Brain microvascular endothelial cell (primary cell): ENCODE data around the gene RPN2.
"Not testable (repeated sequence)": the region's sequence is repeated elsewhere in the genome, so short reads cannot be mapped to it uniquely, and the experiment has no call there.

ENCODE experiments used
- DNase-seq: peaks from one replicate; pipeline ENCODE4 v3.0.0-alpha.2; 2020
- H3K27ac ChIP-seq: fragments of 250-450 bp; sonication (Bioruptor Pico); 2 replicates; pipeline ENCODE4 v1.5.1; 2020; ENCODE audit warnings: mild to moderate bottlenecking, moderate library complexity
- H3K27me3 ChIP-seq: fragments of 250-450 bp; sonication (Bioruptor Pico); replicated peaks from 2 replicates; pipeline ENCODE4 v1.5.1; 2020; ENCODE audit warnings: mild to moderate bottlenecking
- H3K36me3 ChIP-seq: fragments of 250-450 bp; sonication (Bioruptor Pico); replicated peaks from 2 replicates; pipeline ENCODE4 v1.5.1; 2020; ENCODE audit warnings: mild to moderate bottlenecking
- H3K4me3 ChIP-seq: 2 replicates; pipeline ENCODE4 v1.5.1; 2011; ENCODE audit warnings: low read depth, mild to moderate bottlenecking, control low read depth, low read length, moderate library complexity
- in situ Hi-C: cut with HindIII; loops from 2 replicates; pipeline ENCODE4 v1.10.0; 2017; ENCODE audit warnings: low sequenced_read_pairs, low pct_ligation_motif_present
- TF ChIP-seq, protein P1 (sequence below): IDR thresholded peaks from 2 replicates; pipeline ENCODE4 v1.5.1; 2011; ENCODE audit warnings: low read depth, mild to moderate bottlenecking, moderate library complexity, low read length, control low read depth, inconsistent platforms; ENCODE audit errors: missing control alignments

Gene RPN2

GRCh38 chr20:37144856-37145404 is 34.2 kb upstream of the RPN2 start:
- H3K4me3 ChIP-seq = no peak overlapping the region

GRCh38 chr20:37147250-37147649 is 31.9 kb upstream of the RPN2 start:
- H3K4me3 ChIP-seq = no peak overlapping the region
- no peaks in the 10 kb centered on the region for H3K36me3 ChIP-seq
- TF ChIP-seq, protein P1, sequence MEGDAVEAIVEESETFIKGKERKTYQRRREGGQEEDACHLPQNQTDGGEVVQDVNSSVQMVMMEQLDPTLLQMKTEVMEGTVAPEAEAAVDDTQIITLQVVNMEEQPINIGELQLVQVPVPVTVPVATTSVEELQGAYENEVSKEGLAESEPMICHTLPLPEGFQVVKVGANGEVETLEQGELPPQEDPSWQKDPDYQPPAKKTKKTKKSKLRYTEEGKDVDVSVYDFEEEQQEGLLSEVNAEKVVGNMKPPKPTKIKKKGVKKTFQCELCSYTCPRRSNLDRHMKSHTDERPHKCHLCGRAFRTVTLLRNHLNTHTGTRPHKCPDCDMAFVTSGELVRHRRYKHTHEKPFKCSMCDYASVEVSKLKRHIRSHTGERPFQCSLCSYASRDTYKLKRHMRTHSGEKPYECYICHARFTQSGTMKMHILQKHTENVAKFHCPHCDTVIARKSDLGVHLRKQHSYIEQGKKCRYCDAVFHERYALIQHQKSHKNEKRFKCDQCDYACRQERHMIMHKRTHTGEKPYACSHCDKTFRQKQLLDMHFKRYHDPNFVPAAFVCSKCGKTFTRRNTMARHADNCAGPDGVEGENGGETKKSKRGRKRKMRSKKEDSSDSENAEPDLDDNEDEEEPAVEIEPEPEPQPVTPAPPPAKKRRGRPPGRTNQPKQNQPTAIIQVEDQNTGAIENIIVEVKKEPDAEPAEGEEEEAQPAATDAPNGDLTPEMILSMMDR = no peak
- in situ Hi-C loops = no loop called here
- no peak overlapping the region for H3K27ac ChIP-seq
- no peaks in the 10 kb centered on the region for H3K27me3 ChIP-seq
- DNase-seq = no peak

More at GRCh38 chr20:37144856-37145404, 34.2 kb upstream of the RPN2 start:
- DNase-seq = no peak
- H3K36me3 ChIP-seq = no peaks in the 10 kb centered on the region
- in situ Hi-C loops = no loop called here
- H3K27ac ChIP-seq = no peak overlapping the region
- TF ChIP-seq, protein P1 = no peak
- no peaks in the 10 kb centered on the region for H3K27me3 ChIP-seq

GRCh38 chr20:37150864-37151263 is 28.3 kb upstream of the RPN2 start:
- in situ Hi-C loops, DNase-seq: not testable (repeated sequence)

DNA sequence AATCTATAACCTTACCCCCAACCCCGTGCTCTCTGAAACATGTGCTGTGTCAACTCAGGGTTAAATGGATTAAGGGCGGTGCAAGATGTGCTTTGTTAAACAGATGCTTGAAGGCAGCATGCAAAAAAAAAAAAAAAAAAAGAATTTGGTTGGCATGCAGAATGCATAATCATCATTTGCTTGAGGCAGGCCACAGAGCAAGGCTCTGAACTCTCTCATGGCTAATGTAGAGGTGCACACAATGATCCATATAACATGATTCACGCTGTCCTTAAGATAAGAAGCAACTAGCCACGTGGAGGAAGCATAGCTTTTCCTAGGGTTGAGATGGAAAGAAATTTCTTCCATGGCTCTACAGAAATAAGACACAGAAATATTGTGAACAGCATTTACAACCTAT is 27.6 kb upstream of the RPN2 start:
- Histone ChIP-seq H3K4me3 (no peak overlapping the region), H3K27me3 (no peaks in the 10 kb centered on the region), H3K27ac (no peak overlapping the region), H3K36me3 (no peaks in the 10 kb centered on the region)
- DNase-seq = no peak
- in situ Hi-C loops = no loop called here
- TF ChIP-seq, protein P1 = no peak

More at GRCh38 chr20:37150864-37151263, 28.3 kb upstream of the RPN2 start:
- H3K27me3 ChIP-seq, H3K27ac ChIP-seq, H3K36me3 ChIP-seq, H3K4me3 ChIP-seq: not testable (repeated sequence)

GRCh38 chr20:37152284-37152683 is 26.8 kb upstream of the RPN2 start:
- in situ Hi-C loops = no loop called here
- TF ChIP-seq, protein P1 = no peak
- Histone ChIP-seq H3K4me3 (no peak overlapping the region), H3K27ac (no peak overlapping the region), H3K27me3 (no peaks in the 10 kb centered on the region), H3K36me3 (no peaks in the 10 kb centered on the region)
- no peak for DNase-seq

- no peaks in the 10 kb centered on the region for H3K36me3 ChIP-seq
- DNase-seq = no peak
- H3K27ac ChIP-seq = no peak overlapping the region
- in situ Hi-C loops = no loop called here
- TF ChIP-seq, protein P1 = no peak
- no peaks in the 10 kb centered on the region for H3K27me3 ChIP-seq
- no peak overlapping the region for H3K4me3 ChIP-seq
Measured at GRCh38 chr20:37154684-37155298, 24.3 kb upstream of the RPN2 start.
